Measurements from ENCODE around the gene DLL3.
"Not testable (repeated sequence)": the region's sequence is repeated elsewhere in the genome, so short reads cannot be mapped to it uniquely, and the experiment has no call there.

The DLL3 gene, protein sequence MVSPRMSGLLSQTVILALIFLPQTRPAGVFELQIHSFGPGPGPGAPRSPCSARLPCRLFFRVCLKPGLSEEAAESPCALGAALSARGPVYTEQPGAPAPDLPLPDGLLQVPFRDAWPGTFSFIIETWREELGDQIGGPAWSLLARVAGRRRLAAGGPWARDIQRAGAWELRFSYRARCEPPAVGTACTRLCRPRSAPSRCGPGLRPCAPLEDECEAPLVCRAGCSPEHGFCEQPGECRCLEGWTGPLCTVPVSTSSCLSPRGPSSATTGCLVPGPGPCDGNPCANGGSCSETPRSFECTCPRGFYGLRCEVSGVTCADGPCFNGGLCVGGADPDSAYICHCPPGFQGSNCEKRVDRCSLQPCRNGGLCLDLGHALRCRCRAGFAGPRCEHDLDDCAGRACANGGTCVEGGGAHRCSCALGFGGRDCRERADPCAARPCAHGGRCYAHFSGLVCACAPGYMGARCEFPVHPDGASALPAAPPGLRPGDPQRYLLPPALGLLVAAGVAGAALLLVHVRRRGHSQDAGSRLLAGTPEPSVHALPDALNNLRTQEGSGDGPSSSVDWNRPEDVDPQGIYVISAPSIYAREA

GRCh38 chr19:39498798-39499642 lies at the start of gene DLL3:
Gene DLL3, plus strand, starts transcription at chr19:39498947. Its CDS starts 28 bp downstream, at chr19:39498975.
- peak within 1 kb of the TSS; percentile 23 for H3K4me3 ChIP-seq (ENCODE audit: low read depth, low read length)
- no peak for DNase-seq (ENCODE audit: low read depth)

- DNase-seq (ENCODE audit: low read depth) = no peak
- H3K4me3 ChIP-seq (ENCODE audit: low read depth, low read length) = no peak overlapping the region
Measured at GRCh38 chr19:39449116-39449797, 49.5 kb upstream of the DLL3 start.

DNA sequence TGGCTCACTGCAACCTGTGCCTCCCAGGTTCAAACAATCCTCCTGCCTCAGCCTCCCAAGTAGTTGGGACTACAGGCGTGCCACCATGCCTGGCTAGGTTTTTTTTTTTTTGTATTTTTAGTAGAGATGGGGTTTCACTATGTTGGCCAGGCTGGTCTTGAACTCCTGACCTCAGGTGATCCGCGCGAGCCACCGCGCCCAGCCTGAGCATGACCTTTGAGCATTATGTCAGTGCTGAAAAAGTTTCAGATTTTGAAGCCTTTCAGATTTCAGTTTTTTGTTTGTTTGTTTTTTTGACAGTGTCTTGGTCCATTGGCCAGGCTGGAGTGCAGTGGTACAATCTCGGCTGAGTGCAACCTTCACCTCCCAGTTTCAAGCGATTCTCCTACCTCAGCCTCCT lies 47.5 kb upstream of the DLL3 start:
- H3K4me3 ChIP-seq (ENCODE audit: low read depth, low read length); DNase-seq (ENCODE audit: low read depth): not testable (repeated sequence)

- DNase-seq (ENCODE audit: low read depth) = no peak
- H3K4me3 ChIP-seq (ENCODE audit: low read depth, low read length) = no peak overlapping the region
Measured at GRCh38 chr19:39463403-39463802, 35.3 kb upstream of the DLL3 start.

- no peak overlapping the region for H3K4me3 ChIP-seq (ENCODE audit: low read depth, low read length)
- no peak for DNase-seq (ENCODE audit: low read depth)
Measured at GRCh38 chr19:39465956-39466747, 32.6 kb upstream of the DLL3 start.

DNA sequence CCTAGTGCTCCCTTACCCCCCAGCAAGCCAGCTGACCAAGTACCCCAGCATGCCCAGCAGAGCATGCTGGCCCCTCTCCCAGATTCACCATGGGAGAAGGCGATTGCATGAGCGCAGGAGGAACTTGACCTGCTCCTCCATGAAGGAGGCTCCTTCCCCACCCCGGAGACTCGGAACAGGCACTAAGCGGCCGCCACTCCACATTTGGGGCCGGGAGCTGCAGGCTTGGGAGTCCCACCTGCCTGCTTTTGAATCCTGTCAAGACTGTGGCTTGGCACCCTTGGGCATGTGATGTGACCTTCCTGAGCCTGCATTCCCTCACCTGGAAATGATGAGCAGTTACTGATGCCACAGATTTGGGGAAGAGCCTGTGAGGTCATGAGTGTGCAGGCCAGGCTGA lies 30.8 kb upstream of the DLL3 start:
- no peak overlapping the region for H3K4me3 ChIP-seq (ENCODE audit: low read depth, low read length)
- no peak for DNase-seq (ENCODE audit: low read depth)

DNA sequence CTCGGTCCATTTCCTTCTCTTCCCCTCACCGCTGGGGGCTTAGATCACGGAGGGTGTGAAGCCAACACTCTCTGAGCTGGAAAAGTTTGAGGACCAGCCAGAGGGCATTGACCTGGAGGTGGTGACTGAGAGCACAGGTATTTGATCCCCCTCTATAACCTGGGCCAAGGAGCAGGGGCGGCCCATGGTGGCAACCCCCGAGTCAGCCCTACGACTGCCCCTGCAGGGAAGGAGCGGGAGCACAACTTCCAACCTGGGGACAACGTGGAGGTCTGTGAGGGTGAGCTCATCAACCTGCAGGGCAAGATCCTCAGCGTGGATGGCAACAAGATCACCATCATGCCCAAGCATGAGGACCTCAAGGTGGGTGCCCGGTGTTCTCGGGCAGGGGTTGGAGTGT lies 29.7 kb upstream of the DLL3 start:
- H3K4me3 ChIP-seq (ENCODE audit: low read depth, low read length) = no peak overlapping the region
- DNase-seq (ENCODE audit: low read depth) = no peak

DNA sequence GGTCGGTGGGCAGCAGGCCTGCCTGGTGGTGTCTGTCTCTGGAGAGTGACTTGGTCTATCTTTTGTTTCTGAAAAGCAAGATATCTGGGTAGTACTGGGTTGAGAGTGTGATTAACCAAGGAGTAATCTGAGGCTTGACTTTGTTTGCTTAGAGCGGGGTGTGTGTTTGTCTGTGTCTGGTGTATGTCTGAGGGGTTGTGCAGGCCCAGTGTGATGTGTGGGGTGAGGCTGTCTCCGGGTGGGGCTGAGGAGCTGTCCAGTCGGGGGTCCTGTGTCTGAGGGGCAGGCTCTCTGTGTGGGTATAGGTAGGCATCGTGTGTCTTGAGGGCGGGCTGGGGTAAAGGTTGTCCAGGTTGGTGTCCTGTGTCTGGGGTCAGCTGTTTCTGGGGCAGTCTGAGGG lies 29.2 kb upstream of the DLL3 start:
- DNase-seq (ENCODE audit: low read depth) = no peak
- H3K4me3 ChIP-seq (ENCODE audit: low read depth, low read length) = no peak overlapping the region

GRCh38 chr19:39470724-39471339 lies 27.9 kb upstream of the DLL3 start:
- no peak for DNase-seq (ENCODE audit: low read depth)
- H3K4me3 ChIP-seq (ENCODE audit: low read depth, low read length) = no peak overlapping the region

GRCh38 chr19:39471756-39472536 lies 26.8 kb upstream of the DLL3 start:
- no peak overlapping the region for H3K4me3 ChIP-seq (ENCODE audit: low read depth, low read length)
- DNase-seq (ENCODE audit: low read depth) = no peak

DNA sequence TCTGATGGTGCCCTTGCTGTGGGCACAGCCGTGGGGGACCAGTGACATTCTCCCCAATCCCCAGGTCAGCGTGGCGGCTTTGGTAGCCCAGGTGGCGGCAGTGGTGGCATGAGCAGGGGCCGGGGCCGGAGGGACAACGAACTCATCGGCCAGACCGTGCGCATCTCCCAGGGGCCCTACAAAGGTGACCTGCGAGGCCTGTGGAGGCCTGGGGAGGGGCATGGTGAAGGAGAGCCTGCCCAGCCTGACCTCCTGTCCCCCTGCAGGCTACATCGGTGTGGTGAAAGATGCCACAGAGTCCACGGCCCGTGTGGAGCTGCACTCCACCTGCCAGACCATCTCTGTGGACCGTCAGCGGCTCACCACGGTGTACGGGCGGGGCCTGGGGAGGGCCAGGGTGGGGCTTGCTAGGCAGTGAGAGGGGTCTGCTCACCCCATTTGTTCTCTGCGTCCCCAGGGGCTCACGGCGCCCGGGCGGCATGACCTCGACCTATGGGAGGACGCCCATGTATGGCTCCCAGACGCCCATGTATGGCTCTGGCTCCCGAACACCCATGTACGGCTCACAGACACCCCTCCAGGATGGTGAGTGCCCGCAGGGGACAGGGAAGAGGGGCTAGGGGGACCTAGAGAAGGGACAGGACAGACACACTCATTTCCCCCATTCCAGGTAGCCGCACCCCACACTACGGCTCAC lies 25.9 kb upstream of the DLL3 start:
- DNase-seq (ENCODE audit: low read depth) = no peak
- no peak overlapping the region for H3K4me3 ChIP-seq (ENCODE audit: low read depth, low read length)

DNA sequence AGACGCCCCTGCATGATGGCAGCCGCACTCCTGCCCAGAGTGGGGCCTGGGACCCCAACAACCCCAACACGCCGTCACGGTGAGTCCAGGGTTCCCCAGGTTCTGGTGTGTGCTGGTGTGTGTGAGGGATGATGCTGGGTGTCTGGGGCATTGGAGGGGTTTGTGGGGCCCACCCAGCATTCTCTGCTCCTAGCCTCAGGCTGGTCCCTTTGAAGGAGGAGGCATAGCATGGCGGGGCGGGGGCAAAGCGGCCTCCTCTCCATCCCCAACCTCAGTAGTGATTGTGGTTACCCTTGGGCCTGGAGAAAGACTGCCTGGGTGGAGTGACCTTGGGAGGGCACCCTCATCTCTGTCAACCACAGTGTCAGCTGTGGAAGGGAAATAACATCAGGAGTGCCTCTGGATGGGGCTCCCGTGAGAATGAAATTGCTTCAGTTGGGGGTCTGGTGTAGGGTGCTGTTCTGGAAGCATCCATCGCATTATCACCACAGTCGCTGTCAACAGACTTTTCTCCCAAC lies 25.2 kb upstream of the DLL3 start:
- H3K4me3 ChIP-seq (ENCODE audit: low read depth, low read length) = no peak overlapping the region
- DNase-seq (ENCODE audit: low read depth) = no peak

GRCh38 chr19:39474139-39474620 lies 24.6 kb upstream of the DLL3 start:
- no peak overlapping the region for H3K4me3 ChIP-seq (ENCODE audit: low read depth, low read length)
- DNase-seq (ENCODE audit: low read depth) = no peak

GRCh38 chr19:39475748-39476147 lies 23.0 kb upstream of the DLL3 start:
- DNase-seq (ENCODE audit: low read depth) = no peak
- H3K4me3 ChIP-seq (ENCODE audit: low read depth, low read length) = no peak overlapping the region

GRCh38 chr19:39479319-39479801 lies 19.4 kb upstream of the DLL3 start:
- H3K4me3 ChIP-seq (ENCODE audit: low read depth, low read length) = not testable (repeated sequence)

GRCh38 chr19:39479916-39480315 lies 18.8 kb upstream of the DLL3 start:
- peak overlapping the region; percentile 100 for H3K4me3 ChIP-seq (ENCODE audit: low read depth, low read length)
- DNase-seq (ENCODE audit: low read depth) = no peak

More at GRCh38 chr19:39479319-39479801, 19.4 kb upstream of the DLL3 start:
- not testable (repeated sequence) for DNase-seq (ENCODE audit: low read depth)

Data from skeletal muscle cell (primary cell).